ENCODE data around the gene TTYH1. TPM values are rescaled to one million over a fixed set of nuclear protein-coding genes. Genes with fewer than 3 reads are reported as not detected.

Gene TTYH1
- total RNA-seq, 1 donor from 2014 or later = 50.7 TPM

- Mint-ChIP-seq H3K4me3 (peak overlapping the region; percentile 80), H3K9me3 (no peaks in the 10 kb centered on the region), H3K4me1 (ENCODE audit: unreplicated experiment) (peaks cover 13% of the 10 kb centered on the region), H3K36me3 (no peaks in the 10 kb centered on the region), H3K27ac (peak overlapping the region; percentile 87), H3K27me3 (peaks cover 16% of the 10 kb centered on the region)
- no peak for DNase-seq (ENCODE audit: extremely low spot score, unreplicated experiment)
- TF ChIP-seq, protein P1, sequence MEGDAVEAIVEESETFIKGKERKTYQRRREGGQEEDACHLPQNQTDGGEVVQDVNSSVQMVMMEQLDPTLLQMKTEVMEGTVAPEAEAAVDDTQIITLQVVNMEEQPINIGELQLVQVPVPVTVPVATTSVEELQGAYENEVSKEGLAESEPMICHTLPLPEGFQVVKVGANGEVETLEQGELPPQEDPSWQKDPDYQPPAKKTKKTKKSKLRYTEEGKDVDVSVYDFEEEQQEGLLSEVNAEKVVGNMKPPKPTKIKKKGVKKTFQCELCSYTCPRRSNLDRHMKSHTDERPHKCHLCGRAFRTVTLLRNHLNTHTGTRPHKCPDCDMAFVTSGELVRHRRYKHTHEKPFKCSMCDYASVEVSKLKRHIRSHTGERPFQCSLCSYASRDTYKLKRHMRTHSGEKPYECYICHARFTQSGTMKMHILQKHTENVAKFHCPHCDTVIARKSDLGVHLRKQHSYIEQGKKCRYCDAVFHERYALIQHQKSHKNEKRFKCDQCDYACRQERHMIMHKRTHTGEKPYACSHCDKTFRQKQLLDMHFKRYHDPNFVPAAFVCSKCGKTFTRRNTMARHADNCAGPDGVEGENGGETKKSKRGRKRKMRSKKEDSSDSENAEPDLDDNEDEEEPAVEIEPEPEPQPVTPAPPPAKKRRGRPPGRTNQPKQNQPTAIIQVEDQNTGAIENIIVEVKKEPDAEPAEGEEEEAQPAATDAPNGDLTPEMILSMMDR (conservative IDR thresholded peaks at IDR 0.05) = peak; percentile 6
Measured at GRCh38 chr19:54431255-54431838, 16.1 kb downstream of the TTYH1 start.

GRCh38 chr19:54432144-54432738 lies 17.0 kb downstream of the TTYH1 start:
- Mint-ChIP-seq H3K27me3 (peaks cover 12% of the 10 kb centered on the region), H3K9me3 (no peaks in the 10 kb centered on the region), H3K4me1 (ENCODE audit: unreplicated experiment) (peaks cover 13% of the 10 kb centered on the region), H3K4me3 (peak overlapping the region; percentile 57), H3K36me3 (peaks cover 4% of the 10 kb centered on the region), H3K27ac (peak overlapping the region; percentile 84)
- no peak for DNase-seq (ENCODE audit: extremely low spot score, unreplicated experiment)
- TF ChIP-seq, protein P1 (conservative IDR thresholded peaks at IDR 0.05) = no peak

GRCh38 chr19:54433697-54434096 lies 18.4 kb downstream of the TTYH1 start:
- Mint-ChIP-seq H3K4me3 (no peak overlapping the region), H3K9me3 (no peaks in the 10 kb centered on the region), H3K4me1 (ENCODE audit: unreplicated experiment) (peaks cover 13% of the 10 kb centered on the region), H3K36me3 (peaks cover 4% of the 10 kb centered on the region), H3K27ac (no peak overlapping the region), H3K27me3 (peaks cover 9% of the 10 kb centered on the region)
- no peak for DNase-seq (ENCODE audit: extremely low spot score, unreplicated experiment)
- TF ChIP-seq, protein P1 (conservative IDR thresholded peaks at IDR 0.05) = no peak

GRCh38 chr19:54434112-54434872 lies 19.0 kb downstream of the TTYH1 start:
- no peak for DNase-seq (ENCODE audit: extremely low spot score, unreplicated experiment)
- peaks cover 7% of the 10 kb centered on the region for H3K27me3 Mint-ChIP-seq
- TF ChIP-seq, protein P1 (conservative IDR thresholded peaks at IDR 0.05) = no peak
- no peak overlapping the region for H3K4me3 Mint-ChIP-seq
- H3K36me3 Mint-ChIP-seq = peaks cover 4% of the 10 kb centered on the region
- H3K4me1 Mint-ChIP-seq (ENCODE audit: unreplicated experiment) = peaks cover 16% of the 10 kb centered on the region
- no peaks in the 10 kb centered on the region for H3K9me3 Mint-ChIP-seq
- H3K27ac Mint-ChIP-seq = no peak overlapping the region

GRCh38 chr19:54434873-54435214 lies 19.6 kb downstream of the TTYH1 start:
- peaks cover 4% of the 10 kb centered on the region for H3K36me3 Mint-ChIP-seq
- TF ChIP-seq, protein P1 (conservative IDR thresholded peaks at IDR 0.05) = no peak
- H3K27me3 Mint-ChIP-seq = peaks cover 5% of the 10 kb centered on the region
- peaks cover 18% of the 10 kb centered on the region for H3K4me1 Mint-ChIP-seq (ENCODE audit: unreplicated experiment)
- H3K9me3 Mint-ChIP-seq = no peaks in the 10 kb centered on the region
- no peak for DNase-seq (ENCODE audit: extremely low spot score, unreplicated experiment)
- no peak overlapping the region for H3K4me3 Mint-ChIP-seq
- H3K27ac Mint-ChIP-seq = no peak overlapping the region

Measured in type B pancreatic cell (in vitro differentiated cells).